ENCODE results near the gene AGBL4. TPM values are rescaled to one million over a fixed set of nuclear protein-coding genes. Genes with fewer than 3 reads are reported as not detected.

AGBL4 gene
- total and polyA plus RNA-seq, 2 of the 13 experiments (the other 11 are each of a cell fraction or from before 2014, with no cell fraction given), result not detected

- no peaks in the 10 kb centered on the region for H4K20me1 ChIP-seq (ENCODE audit: insufficient read depth, low read length)
- in situ Hi-C loops (cut with HindIII; ENCODE audit: extremely low pct_ligation_motif_present, low pct_unique_long_range_greater_than_20kb), result no loop called here
- H3K27ac ChIP-seq (ENCODE audit: extremely low read length, insufficient read depth, low read length), result no peak overlapping the region
- no peak overlapping the region for H3K4me3 ChIP-seq (replicated peaks in 1 of 3; ENCODE audit: insufficient read depth in 1 of 3, low read depth in 2 of 3, low read length in 3 of 3)
- 2% methylated on average over 2 of the region's 2 CpGs for WGBS (ENCODE audit: low lambda C conversion rate)
- H3K9ac ChIP-seq (ENCODE audit: insufficient read depth, low read depth, low read length), result no peak overlapping the region
- DNase-seq (ENCODE audit: low spot score), result no peak
- no peak overlapping the region for H3K4me2 ChIP-seq (ENCODE audit: low read depth, low read length)
- ATAC-seq, result no peak
- H3K27me3 ChIP-seq (ENCODE audit: control insufficient read depth in 1 of 2, insufficient read depth in 2 of 2, low read length in 2 of 2), result no peaks in the 10 kb centered on the region
- no peak overlapping the region for H2AFZ ChIP-seq (ENCODE audit: low read length)
- H3K79me2 ChIP-seq (ENCODE audit: insufficient read depth, low read length), result no peaks in the 10 kb centered on the region
- ChIA-PET CTCF (ENCODE audit: low intra/inter-chr PET ratio, low total read pairs) (no interaction called here), POLR2A (no interaction called here)
- H3K36me3 ChIP-seq (replicated peaks in 1 of 2; ENCODE audit: control insufficient read depth in 1 of 2, insufficient read depth in 2 of 2, low read length in 2 of 2), result no peaks in the 10 kb centered on the region
- TF ChIP-seq PAWR (CRISPR knock-in tag; IDR thresholded peaks at IDR 0.05; ENCODE audit: borderline replicate concordance) (no peak), MXD3 (CRISPR knock-in tag; IDR thresholded peaks at IDR 0.05) (no peak), DNMT3B (CRISPR knock-in tag; conservative IDR thresholded peaks at IDR 0.05) (no peak), TBX2 (CRISPR knock-in tag; IDR thresholded peaks at IDR 0.05; ENCODE audit: borderline replicate concordance) (no peak), RFX3 (CRISPR knock-in tag; IDR thresholded peaks at IDR 0.05) (no peak), ATF2 (CRISPR knock-in tag; IDR thresholded peaks at IDR 0.05) (no peak), ZNF329 (CRISPR knock-in tag; IDR thresholded peaks at IDR 0.05; ENCODE audit: low read depth) (no peak), ZNF333 (CRISPR knock-in tag; IDR thresholded peaks at IDR 0.05; ENCODE audit: borderline replicate concordance) (no peak), NRL (CRISPR knock-in tag; IDR thresholded peaks at IDR 0.05; ENCODE audit: borderline replicate concordance) (no peak), KLF6 (CRISPR knock-in tag; IDR thresholded peaks at IDR 0.05) (no peak), HDAC2 (CRISPR knock-in tag; IDR thresholded peaks at IDR 0.05) (no peak), ZNF746 (CRISPR knock-in tag; IDR thresholded peaks at IDR 0.05) (no peak), RFX1 (IDR thresholded peaks at IDR 0.05) (no peak), MAZ (IDR thresholded peaks at IDR 0.05; ENCODE audit: borderline replicate concordance, low read depth, low read length) (no peak), MAZ (CRISPR knock-in tag; IDR thresholded peaks at IDR 0.05; ENCODE audit: low read depth) (no peak), TFE3 (CRISPR knock-in tag; IDR thresholded peaks at IDR 0.05) (no peak), KDM6A (CRISPR knock-in tag; IDR thresholded peaks at IDR 0.05; ENCODE audit: low read depth) (no peak), ZSCAN29 (CRISPR knock-in tag; conservative IDR thresholded peaks at IDR 0.05) (no peak)
- no peak for FAIRE-seq
- H3K4me1 ChIP-seq (ENCODE audit: insufficient read depth, low read length), result no peaks in the 10 kb centered on the region
- H3K9me3 ChIP-seq (ENCODE audit: low read length), result peaks cover 91% of the 10 kb centered on the region
- BruUV-seq (replicated peaks), result no TSS peak
- intact Hi-C loops (cut with micrococcal nuclease; ENCODE audit: unreplicated experiment), result no loop called here
These were observed 683.2 kb downstream of the AGBL4 start for GRCh38 chr1:49340576-49340975.
